NB4 (cell line): ENCODE measurements around the gene ZNF710.
"Not testable (repeated sequence)": the region's sequence is repeated elsewhere in the genome, so short reads cannot be mapped to it uniquely, and the experiment has no call there.

Source experiments
- CTCF ChIP-seq: IDR thresholded peaks from one replicate; pipeline ENCODE4 v1.5.1; 2012; ENCODE audit warnings: low read depth, low read length
- MAX ChIP-seq: IDR thresholded peaks from 2 replicates; pipeline ENCODE4 v1.6.1; 2011; ENCODE audit warnings: low read depth, low read length
- POLR2A ChIP-seq: IDR thresholded peaks from 2 replicates; pipeline ENCODE4 v1.6.1; 2011; ENCODE audit warnings: mild to moderate bottlenecking; ENCODE audit not compliant: insufficient read length; ENCODE audit errors: extremely low read depth

- TF ChIP-seq MAX, POLR2A, CTCF: not testable (repeated sequence)
Observed at GRCh38 chr15:89955449-89955998, 45.6 kb upstream of the ZNF710 start.
